ENCODE measurements around the gene TALDO1. TPM values are rescaled to one million over a fixed set of nuclear protein-coding genes. Genes with fewer than 3 reads are reported as not detected.

Gene TALDO1
- total and polyA plus RNA-seq, 2 donors from 2014 or later, result 175 to 312 TPM

DNA sequence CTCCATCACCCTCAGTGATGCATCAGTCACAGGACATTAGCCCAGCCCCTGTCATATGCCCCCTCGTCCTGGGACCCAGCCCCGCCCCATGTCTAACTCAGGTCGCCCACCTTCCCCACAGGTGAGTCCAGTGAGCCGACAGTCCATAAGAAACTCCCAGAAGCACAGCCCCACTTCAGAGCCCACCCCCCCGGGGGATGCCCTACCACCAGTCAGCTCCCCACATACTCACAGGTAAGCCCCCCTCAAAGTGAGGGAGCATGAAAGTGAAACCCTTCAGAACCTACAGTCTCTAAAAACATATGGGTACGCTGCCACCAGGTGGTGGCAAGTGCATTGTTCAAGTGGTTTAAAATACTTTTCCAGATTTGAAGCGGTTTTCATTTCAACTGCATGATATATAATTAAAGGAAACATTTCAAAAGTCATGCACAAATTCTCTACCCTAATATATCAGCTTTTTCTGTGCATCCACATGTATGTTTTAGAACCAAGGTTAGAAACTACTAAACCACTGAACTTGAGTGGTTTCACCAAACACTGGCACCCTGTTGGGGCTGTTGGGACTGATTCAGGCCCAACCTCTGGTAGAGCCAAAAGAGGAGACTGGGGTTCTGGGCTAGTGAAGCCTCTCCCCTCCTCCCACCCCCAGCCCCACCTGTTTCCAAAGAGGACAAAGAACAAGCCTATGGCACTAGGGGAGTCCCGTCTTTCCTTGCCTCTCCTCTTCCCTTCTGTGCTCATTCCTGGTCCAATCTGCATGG lies 24.0 kb upstream of the TALDO1 start:
- DNase-seq (peak in 3 of 5 donors; percentile 56 to 69 (median 62)), FAIRE-seq (no peak)
- TF ChIP-seq CTCF (IDR thresholded peaks at IDR 0.05; ENCODE audit: borderline replicate concordance, extremely low read depth, insufficient read depth), result peak; percentile 60
- intact Hi-C loops (cut with DNase I), result loop anchor here (10.0 kb wide), 1 partner anchor 169 kb away; no protein-coding TSS in a partner anchor
- peaks cover 0 to 11% (median 0%) of the 10 kb centered on the region in 3 donors for H3K4me1 ChIP-seq (ENCODE audit: control insufficient read depth in 2 of 3, insufficient read depth in 2 of 3, low read depth in 1 of 3, low read length in 3 of 3)
- no peaks in the 10 kb centered on the region for H3K27me3 ChIP-seq (ENCODE audit: control insufficient read depth, insufficient read depth, low read length)
- no peak overlapping the region for H3K27ac ChIP-seq (ENCODE audit: low read depth in 2 of 2, low read length in 2 of 2)
- H3K4me3 ChIP-seq (ENCODE audit: low read length in 3 of 3), result no peak overlapping the region
- no peaks in the 10 kb centered on the region for H3K9me3 ChIP-seq (ENCODE audit: control insufficient read depth in 2 of 3, insufficient read depth in 1 of 3, low read length in 3 of 3)
- peaks cover 0 to 12% (median 0%) of the 10 kb centered on the region in 3 donors for H3K36me3 ChIP-seq (ENCODE audit: control insufficient read depth in 2 of 3, insufficient read depth in 3 of 3, low read length in 3 of 3)
- no peak overlapping the region for H3K9ac ChIP-seq (ENCODE audit: low read length in 3 of 3)

DNA sequence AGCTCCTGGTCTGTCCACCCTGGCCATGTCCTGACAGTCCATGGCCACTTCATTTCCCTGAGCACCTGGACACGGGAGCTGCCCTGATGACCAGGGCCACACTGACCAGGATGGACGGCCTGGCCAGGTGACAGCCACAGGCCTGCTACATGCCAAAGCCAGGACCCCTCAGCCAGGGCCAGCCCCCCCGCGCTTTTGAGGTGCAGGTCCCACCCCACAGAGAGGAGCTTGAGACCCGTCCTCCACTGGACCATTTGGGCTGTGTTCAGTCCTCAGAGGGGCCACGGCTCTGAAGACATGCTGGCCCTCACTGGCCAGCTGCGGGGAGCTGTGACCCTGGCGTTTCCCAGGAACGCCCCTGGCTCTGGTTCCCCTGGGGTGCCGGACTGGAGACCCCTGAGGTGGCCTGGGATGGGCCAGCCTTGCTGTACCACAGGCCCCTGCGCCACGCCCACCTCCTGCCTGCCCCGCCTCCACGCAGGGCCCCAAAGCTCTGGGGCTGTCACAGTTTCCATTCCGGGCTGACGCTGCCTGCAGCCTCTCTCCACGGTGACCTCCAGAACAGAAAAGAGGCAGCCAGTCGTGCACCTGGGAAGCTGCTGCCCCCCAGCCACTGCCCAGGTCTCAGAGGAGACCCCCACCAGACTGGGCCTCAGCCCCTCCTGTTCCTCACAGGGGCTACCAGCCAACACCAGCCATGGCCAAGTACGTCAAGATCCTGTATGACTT lies 23.1 kb upstream of the TALDO1 start:
- no peak for TF ChIP-seq CTCF (IDR thresholded peaks at IDR 0.05; ENCODE audit: borderline replicate concordance, extremely low read depth, insufficient read depth)
- Histone ChIP-seq H3K9me3 (ENCODE audit: control insufficient read depth in 2 of 3, insufficient read depth in 1 of 3, low read length in 3 of 3) (no peaks in the 10 kb centered on the region), H3K4me3 (ENCODE audit: low read length in 3 of 3) (no peak overlapping the region), H3K4me1 (ENCODE audit: control insufficient read depth in 2 of 3, insufficient read depth in 2 of 3, low read depth in 1 of 3, low read length in 3 of 3) (peaks cover 0 to 10% (median 0%) of the 10 kb centered on the region in 3 donors), H3K36me3 (ENCODE audit: control insufficient read depth in 2 of 3, insufficient read depth in 3 of 3, low read length in 3 of 3) (peaks cover 0 to 12% (median 0%) of the 10 kb centered on the region in 3 donors), H3K9ac (ENCODE audit: low read length in 3 of 3) (no peak overlapping the region), H3K27ac (ENCODE audit: low read depth in 2 of 2, low read length in 2 of 2) (no peak overlapping the region), H3K27me3 (ENCODE audit: control insufficient read depth, insufficient read depth, low read length) (no peaks in the 10 kb centered on the region)
- FAIRE-seq (no peak), DNase-seq (peak in 2 of 5 donors; percentile 64 to 81)
- intact Hi-C loops (cut with DNase I), result loop anchor here (10.0 kb wide), 1 partner anchor 169 kb away; no protein-coding TSS in a partner anchor

DNA sequence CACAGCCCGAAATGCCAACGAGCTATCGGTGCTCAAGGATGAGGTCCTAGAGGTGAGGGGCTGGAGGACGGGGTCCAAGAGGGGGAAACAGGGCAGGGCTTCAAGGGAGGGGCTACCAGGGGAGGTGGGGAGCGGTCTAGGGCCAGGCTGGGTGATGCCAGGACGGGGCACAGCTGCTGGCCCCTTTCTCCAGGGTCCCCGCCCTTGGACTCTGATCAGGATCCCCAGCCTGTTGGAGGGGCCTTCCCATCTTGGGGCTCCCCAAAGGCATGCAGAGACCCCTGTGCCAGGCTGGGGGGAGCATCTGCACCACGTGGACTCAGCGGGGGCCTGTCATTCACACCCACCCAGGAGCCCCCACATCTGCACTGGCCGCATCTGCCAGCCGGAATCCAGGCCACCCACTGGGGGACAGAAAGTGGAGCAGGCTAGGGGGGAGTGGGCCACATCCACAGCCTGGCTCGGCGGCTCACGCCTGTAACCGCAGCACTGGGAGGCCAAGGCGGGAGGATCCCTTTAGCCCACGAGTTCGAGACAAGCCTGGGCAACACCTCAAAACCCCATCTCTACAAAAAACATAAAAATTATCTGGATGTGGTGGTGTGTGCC lies 22.4 kb upstream of the TALDO1 start:
- Histone ChIP-seq H3K9me3 (ENCODE audit: control insufficient read depth in 2 of 3, insufficient read depth in 1 of 3, low read length in 3 of 3) (no peaks in the 10 kb centered on the region), H3K27me3 (ENCODE audit: control insufficient read depth, insufficient read depth, low read length) (no peaks in the 10 kb centered on the region), H3K4me3 (ENCODE audit: low read length in 3 of 3) (no peak overlapping the region), H3K4me1 (ENCODE audit: control insufficient read depth in 2 of 3, insufficient read depth in 2 of 3, low read depth in 1 of 3, low read length in 3 of 3) (peaks cover 0 to 5% (median 0%) of the 10 kb centered on the region in 3 donors), H3K9ac (ENCODE audit: low read length in 3 of 3) (no peak overlapping the region), H3K27ac (ENCODE audit: low read depth in 2 of 2, low read length in 2 of 2) (no peak overlapping the region), H3K36me3 (ENCODE audit: control insufficient read depth in 2 of 3, insufficient read depth in 3 of 3, low read length in 3 of 3) (peaks cover 0 to 12% (median 0%) of the 10 kb centered on the region in 3 donors)
- FAIRE-seq, result no peak
- intact Hi-C loops (cut with DNase I), result loop anchor here (10.0 kb wide), 1 partner anchor 170 kb away; no protein-coding TSS in a partner anchor
- no peak for TF ChIP-seq CTCF (IDR thresholded peaks at IDR 0.05; ENCODE audit: borderline replicate concordance, extremely low read depth, insufficient read depth)
- DNase-seq, result peak in 2 of 5 donors; percentile 57 to 73

Measured in kidney (tissue), 14 donors.